HepG2 (cell line): ENCODE measurements around the gene PFKFB4. TPM values are rescaled to one million over a fixed set of nuclear protein-coding genes. Genes with fewer than 3 reads are reported as not detected.
A peak's percentile ranks its signal among the peaks of the same experiment; 100 is the strongest.

Source experiments
- CTCF ChIP-seq: sonication (generic); formaldehyde crosslinking; IDR thresholded peaks from 2 replicates; pipeline ENCODE4 v1.5.0; 2020; ENCODE audit warnings: mild to moderate bottlenecking, missing genetic modification reagents, moderate library complexity
- FOXM1 ChIP-seq: sonication (generic); formaldehyde crosslinking; IDR thresholded peaks from 2 replicates; pipeline ENCODE4 v1.5.0; 2020; ENCODE audit warnings: missing genetic modification reagents
- JDP2 ChIP-seq: sonication (generic); formaldehyde crosslinking; IDR thresholded peaks from 2 replicates; pipeline ENCODE4 v1.8.1; 2022; ENCODE audit warnings: missing genetic modification reagents, borderline replicate concordance
- MTA1 ChIP-seq: sonication (generic); formaldehyde crosslinking; IDR thresholded peaks from 2 replicates; pipeline ENCODE4 v1.4.0; 2020; ENCODE audit warnings: missing genetic modification reagents, mild to moderate bottlenecking, borderline replicate concordance
- PCBP1 ChIP-seq: fragments of 200-400 bp; formaldehyde crosslinking; IDR thresholded peaks from 2 replicates; pipeline ENCODE4 v1.6.1; 2017; ENCODE audit warnings: mild to moderate bottlenecking, low read depth, low read length, borderline replicate concordance
- SALL2 ChIP-seq: sonication (generic); formaldehyde crosslinking; IDR thresholded peaks from 2 replicates; pipeline ENCODE4 v1.8.1; 2023; ENCODE audit warnings: mild to moderate bottlenecking, missing genetic modification reagents, inconsistent platforms
- TEAD3 ChIP-seq: optimal IDR thresholded peaks from 2 replicates; pipeline ENCODE3; 2016; ENCODE audit warnings: borderline replicate concordance
- ZBTB38 ChIP-seq: sonication (generic); formaldehyde crosslinking; IDR thresholded peaks from 2 replicates; pipeline ENCODE4 v1.5.1; 2020; ENCODE audit warnings: mild to moderate bottlenecking, missing genetic modification reagents
- ZNF101 ChIP-seq: sonication (generic); formaldehyde crosslinking; IDR thresholded peaks from 2 replicates; pipeline ENCODE4 v1.4.0; 2020; ENCODE audit warnings: mild to moderate bottlenecking, low read depth, missing genetic modification reagents, borderline replicate concordance
- ZNF253 ChIP-seq: sonication (generic); formaldehyde crosslinking; IDR thresholded peaks from 2 replicates; pipeline ENCODE4 v1.8.0; 2022; ENCODE audit warnings: mild to moderate bottlenecking, missing genetic modification reagents, borderline replicate concordance
- ZNF432 ChIP-seq: sonication (generic); formaldehyde crosslinking; IDR thresholded peaks from 2 replicates; pipeline ENCODE4 v1.5.0; 2020; ENCODE audit warnings: missing genetic modification reagents, mild to moderate bottlenecking, borderline replicate concordance
- ZNF501 ChIP-seq: sonication (generic); formaldehyde crosslinking; IDR thresholded peaks from 2 replicates; pipeline ENCODE4 v1.5.1; 2020; ENCODE audit warnings: mild to moderate bottlenecking, moderate library complexity, missing genetic modification reagents
- polyA plus RNA-seq, 8 experiments: library from polyadenylated mRNA; depleted of rRNA in 3 of 8; stranded (reverse) in 7 of 8; unstranded in 1 of 8; fragments of >200 nt; fragmentation: Illumina TruSeq in 4 of 8; extraction: Trizol in 4 of 8; gene quantifications; 2 replicates each; pipeline versions ENCODE4 v1.2.1 to v1.2.3, GENCODE V29; 2011 to 2016; ENCODE audit warnings: low read depth in 4 of 8, missing spikeins in 1 of 8, mixed read lengths in 1 of 8; ENCODE audit not compliant: insufficient read depth in 1 of 8
- total RNA-seq, 5 experiments: library from RNA; depleted of rRNA; stranded (reverse); fragments of >200 nt; fragmentation: Illumina TruSeq; extraction: Trizol; gene quantifications; 2 replicates each; pipeline ENCODE4 v1.2.3, GENCODE V29; 2016; ENCODE audit warnings: low read depth in 1 of 5
- TF ChIP-seq, protein P1 (sequence below): sonication (generic); formaldehyde crosslinking; IDR thresholded peaks from 2 replicates; pipeline ENCODE4 v1.4.0; 2020; ENCODE audit warnings: missing genetic modification reagents, borderline replicate concordance
- TF ChIP-seq, protein P2 (sequence below): IDR thresholded peaks from 2 replicates; pipeline ENCODE4 v1.6.1; 2016; ENCODE audit warnings: missing genetic modification reagents, missing compliant biosample characterization
- TF ChIP-seq, protein P3 (sequence below): sonication (generic); formaldehyde crosslinking; IDR thresholded peaks from 2 replicates; pipeline ENCODE4 v1.5.0; 2020; ENCODE audit warnings: missing genetic modification reagents
- TF ChIP-seq, protein P4 (sequence below): sonication (generic); formaldehyde crosslinking; IDR thresholded peaks from 2 replicates; pipeline ENCODE4 v1.5.1; 2020; ENCODE audit warnings: mild to moderate bottlenecking, missing genetic modification reagents, moderate library complexity
- TF ChIP-seq, protein P5 (sequence below): sonication (generic); formaldehyde crosslinking; IDR thresholded peaks from 2 replicates; pipeline ENCODE4 v1.4.0; 2020; ENCODE audit warnings: missing genetic modification reagents, borderline replicate concordance

The PFKFB4 gene
- total and polyA plus RNA-seq, 2 of the 13 experiments (the other 11 are each of a cell fraction or from before 2014, with no cell fraction given): 7.1 to 103 TPM

DNA sequence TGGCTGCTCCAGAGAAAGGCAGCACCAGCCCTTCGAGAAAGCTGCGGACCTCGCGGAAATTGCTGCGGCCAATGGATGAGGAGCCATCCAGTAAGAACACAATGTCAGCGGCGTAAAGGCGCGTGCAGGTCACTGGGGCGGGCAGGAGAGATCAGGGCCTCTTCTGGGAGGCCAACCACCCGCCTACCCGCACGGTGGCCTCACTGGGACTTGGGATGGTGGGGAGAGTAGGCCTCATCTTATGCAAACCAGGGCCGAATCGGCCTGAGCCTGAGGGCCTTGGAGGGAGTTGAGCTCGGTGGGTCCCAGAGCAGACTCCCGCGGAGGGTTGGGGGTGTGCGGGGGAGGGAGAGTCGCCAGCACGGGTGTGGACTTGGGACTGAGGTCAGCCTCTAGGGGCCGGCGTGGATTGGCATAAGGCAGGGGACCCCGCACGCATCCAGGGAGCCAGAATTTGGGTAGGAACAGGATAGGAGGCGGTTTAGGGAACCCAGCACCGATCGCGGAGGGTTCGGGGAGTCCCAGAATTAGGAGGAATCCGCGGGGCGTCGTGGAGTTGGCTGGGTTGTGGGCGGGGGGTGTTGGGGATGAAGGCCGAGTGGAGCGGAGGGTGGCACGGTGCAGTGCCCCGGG is 37.9 kb upstream of the PFKFB4 start (continued):
- TF ChIP-seq, protein P1, sequence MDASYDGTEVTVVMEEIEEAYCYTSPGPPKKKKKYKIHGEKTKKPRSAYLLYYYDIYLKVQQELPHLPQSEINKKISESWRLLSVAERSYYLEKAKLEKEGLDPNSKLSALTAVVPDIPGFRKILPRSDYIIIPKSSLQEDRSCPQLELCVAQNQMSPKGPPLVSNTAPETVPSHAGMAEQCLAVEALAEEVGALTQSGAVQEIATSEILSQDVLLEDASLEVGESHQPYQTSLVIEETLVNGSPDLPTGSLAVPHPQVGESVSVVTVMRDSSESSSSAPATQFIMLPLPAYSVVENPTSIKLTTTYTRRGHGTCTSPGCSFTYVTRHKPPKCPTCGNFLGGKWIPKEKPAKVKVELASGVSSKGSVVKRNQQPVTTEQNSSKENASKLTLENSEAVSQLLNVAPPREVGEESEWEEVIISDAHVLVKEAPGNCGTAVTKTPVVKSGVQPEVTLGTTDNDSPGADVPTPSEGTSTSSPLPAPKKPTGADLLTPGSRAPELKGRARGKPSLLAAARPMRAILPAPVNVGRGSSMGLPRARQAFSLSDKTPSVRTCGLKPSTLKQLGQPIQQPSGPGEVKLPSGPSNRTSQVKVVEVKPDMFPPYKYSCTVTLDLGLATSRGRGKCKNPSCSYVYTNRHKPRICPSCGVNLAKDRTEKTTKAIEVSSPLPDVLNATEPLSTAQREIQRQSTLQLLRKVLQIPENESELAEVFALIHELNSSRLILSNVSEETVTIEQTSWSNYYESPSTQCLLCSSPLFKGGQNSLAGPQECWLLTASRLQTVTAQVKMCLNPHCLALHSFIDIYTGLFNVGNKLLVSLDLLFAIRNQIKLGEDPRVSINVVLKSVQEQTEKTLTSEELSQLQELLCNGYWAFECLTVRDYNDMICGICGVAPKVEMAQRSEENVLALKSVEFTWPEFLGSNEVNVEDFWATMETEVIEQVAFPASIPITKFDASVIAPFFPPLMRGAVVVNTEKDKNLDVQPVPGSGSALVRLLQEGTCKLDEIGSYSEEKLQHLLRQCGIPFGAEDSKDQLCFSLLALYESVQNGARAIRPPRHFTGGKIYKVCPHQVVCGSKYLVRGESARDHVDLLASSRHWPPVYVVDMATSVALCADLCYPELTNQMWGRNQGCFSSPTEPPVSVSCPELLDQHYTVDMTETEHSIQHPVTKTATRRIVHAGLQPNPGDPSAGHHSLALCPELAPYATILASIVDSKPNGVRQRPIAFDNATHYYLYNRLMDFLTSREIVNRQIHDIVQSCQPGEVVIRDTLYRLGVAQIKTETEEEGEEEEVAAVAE (CRISPR knock-in tag): no peak
- TF ChIP-seq CTCF (0 out of 2 replicates have a peak, but pooled peaks have one; percentile 3), PCBP1 (no peak), ZNF501 (no peak), ZBTB38 (CRISPR knock-in tag) (peak; percentile 96), SALL2 (no peak), ZNF432 (no peak), JDP2 (CRISPR knock-in tag) (no peak), ZNF101 (no peak), MTA1 (0 out of 2 replicates have a peak, but pooled peaks have one; percentile 20), ZNF253 (CRISPR knock-in tag) (no peak), FOXM1 (no peak), TEAD3 (CRISPR knock-in tag) (no peak)
- TF ChIP-seq, protein P2, sequence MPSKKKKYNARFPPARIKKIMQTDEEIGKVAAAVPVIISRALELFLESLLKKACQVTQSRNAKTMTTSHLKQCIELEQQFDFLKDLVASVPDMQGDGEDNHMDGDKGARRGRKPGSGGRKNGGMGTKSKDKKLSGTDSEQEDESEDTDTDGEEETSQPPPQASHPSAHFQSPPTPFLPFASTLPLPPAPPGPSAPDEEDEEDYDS (CRISPR knock-in tag): no peak
- TF ChIP-seq, protein P3, sequence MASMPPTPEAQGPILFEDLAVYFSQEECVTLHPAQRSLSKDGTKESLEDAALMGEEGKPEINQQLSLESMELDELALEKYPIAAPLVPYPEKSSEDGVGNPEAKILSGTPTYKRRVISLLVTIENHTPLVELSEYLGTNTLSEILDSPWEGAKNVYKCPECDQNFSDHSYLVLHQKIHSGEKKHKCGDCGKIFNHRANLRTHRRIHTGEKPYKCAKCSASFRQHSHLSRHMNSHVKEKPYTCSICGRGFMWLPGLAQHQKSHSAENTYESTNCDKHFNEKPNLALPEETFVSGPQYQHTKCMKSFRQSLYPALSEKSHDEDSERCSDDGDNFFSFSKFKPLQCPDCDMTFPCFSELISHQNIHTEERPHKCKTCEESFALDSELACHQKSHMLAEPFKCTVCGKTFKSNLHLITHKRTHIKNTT (CRISPR knock-in tag): no peak
- TF ChIP-seq, protein P4, sequence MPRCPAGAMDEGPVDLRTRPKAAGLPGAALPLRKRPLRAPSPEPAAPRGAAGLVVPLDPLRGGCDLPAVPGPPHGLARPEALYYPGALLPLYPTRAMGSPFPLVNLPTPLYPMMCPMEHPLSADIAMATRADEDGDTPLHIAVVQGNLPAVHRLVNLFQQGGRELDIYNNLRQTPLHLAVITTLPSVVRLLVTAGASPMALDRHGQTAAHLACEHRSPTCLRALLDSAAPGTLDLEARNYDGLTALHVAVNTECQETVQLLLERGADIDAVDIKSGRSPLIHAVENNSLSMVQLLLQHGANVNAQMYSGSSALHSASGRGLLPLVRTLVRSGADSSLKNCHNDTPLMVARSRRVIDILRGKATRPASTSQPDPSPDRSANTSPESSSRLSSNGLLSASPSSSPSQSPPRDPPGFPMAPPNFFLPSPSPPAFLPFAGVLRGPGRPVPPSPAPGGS (CRISPR knock-in tag): no peak
- TF ChIP-seq, protein P5, sequence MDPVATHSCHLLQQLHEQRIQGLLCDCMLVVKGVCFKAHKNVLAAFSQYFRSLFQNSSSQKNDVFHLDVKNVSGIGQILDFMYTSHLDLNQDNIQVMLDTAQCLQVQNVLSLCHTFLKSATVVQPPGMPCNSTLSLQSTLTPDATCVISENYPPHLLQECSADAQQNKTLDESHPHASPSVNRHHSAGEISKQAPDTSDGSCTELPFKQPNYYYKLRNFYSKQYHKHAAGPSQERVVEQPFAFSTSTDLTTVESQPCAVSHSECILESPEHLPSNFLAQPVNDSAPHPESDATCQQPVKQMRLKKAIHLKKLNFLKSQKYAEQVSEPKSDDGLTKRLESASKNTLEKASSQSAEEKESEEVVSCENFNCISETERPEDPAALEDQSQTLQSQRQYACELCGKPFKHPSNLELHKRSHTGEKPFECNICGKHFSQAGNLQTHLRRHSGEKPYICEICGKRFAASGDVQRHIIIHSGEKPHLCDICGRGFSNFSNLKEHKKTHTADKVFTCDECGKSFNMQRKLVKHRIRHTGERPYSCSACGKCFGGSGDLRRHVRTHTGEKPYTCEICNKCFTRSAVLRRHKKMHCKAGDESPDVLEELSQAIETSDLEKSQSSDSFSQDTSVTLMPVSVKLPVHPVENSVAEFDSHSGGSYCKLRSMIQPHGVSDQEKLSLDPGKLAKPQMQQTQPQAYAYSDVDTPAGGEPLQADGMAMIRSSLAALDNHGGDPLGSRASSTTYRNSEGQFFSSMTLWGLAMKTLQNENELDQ: no peak
